NB4 (cell line): ENCODE measurements around the gene RRBP1.
"Not testable (repeated sequence)": the region's sequence is repeated elsewhere in the genome, so short reads cannot be mapped to it uniquely, and the experiment has no call there.

ENCODE experiments used
- CTCF ChIP-seq: IDR thresholded peaks from one replicate; pipeline ENCODE4 v1.5.1; 2012; ENCODE audit warnings: low read depth, low read length
- POLR2A ChIP-seq: IDR thresholded peaks from 2 replicates; pipeline ENCODE4 v1.6.1; 2011; ENCODE audit warnings: mild to moderate bottlenecking; ENCODE audit not compliant: insufficient read length; ENCODE audit errors: extremely low read depth

- not testable (repeated sequence) for TF ChIP-seq CTCF, POLR2A
These were observed 22.7 kb downstream of the RRBP1 start for GRCh38 chr20:17659344-17659743.
